ENCODE results near the gene COIL. TPM values are rescaled to one million over a fixed set of nuclear protein-coding genes. Genes with fewer than 3 reads are reported as not detected.
A peak's percentile ranks its signal among the peaks of the same experiment; 100 is the strongest.

Gene COIL
- total RNA-seq, 6 donors from 2014 or later: 6.1 to 16.6 (median 9.5) TPM

GRCh38 chr17:56913000-56913311, 47.9 kb downstream of the COIL start:
- no peak for TF ChIP-seq POLR2AphosphoS5 (IDR thresholded peaks at IDR 0.05)
- TF ChIP-seq EP300 (IDR thresholded peaks at IDR 0.05): no peak
- no peak for TF ChIP-seq POLR2A (IDR thresholded peaks at IDR 0.05)
- no peak for TF ChIP-seq CTCF (IDR thresholded peaks at IDR 0.05)
- H3K4me1 ChIP-seq: peaks cover 53 to 70% (median 56%) of the 10 kb centered on the region in 4 donors
- no peaks in the 10 kb centered on the region for H3K9me3 ChIP-seq
- WGBS, 2 donors: 14 to 25% methylated on average over 7 of the region's 7 CpGs
- DNase-seq (no peak), ATAC-seq (ENCODE audit: low FRiP score in 2 of 2) (no peak)
- H3K4me3 ChIP-seq: peak overlapping the region; percentile 72 to 90 (median 82)
- no peaks in the 10 kb centered on the region for H3K27me3 ChIP-seq
- peak overlapping the region; percentile 95 to 97 (median 96) for H3K27ac ChIP-seq
- H3K36me3 ChIP-seq: peaks cover under 1 to 11% (median 3%) of the 10 kb centered on the region in 4 donors

GRCh38 chr17:56912105-56912999, 48.5 kb downstream of the COIL start:
- Histone ChIP-seq H3K27ac (peak overlapping the region; percentile 95 to 97 (median 96)), H3K36me3 (peaks cover 6 to 17% (median 8%) of the 10 kb centered on the region in 4 donors), H3K4me3 (peak overlapping the region; percentile 72 to 90 (median 82)), H3K27me3 (no peaks in the 10 kb centered on the region), H3K9me3 (no peaks in the 10 kb centered on the region), H3K4me1 (peaks cover 53 to 73% (median 59%) of the 10 kb centered on the region in 4 donors)
- WGBS, 2 donors: 27 to 38% methylated on average over 15 to 21 of the region's 21 CpGs
- no peak for ATAC-seq (ENCODE audit: low FRiP score in 2 of 2)
- peak in 1 of 2 donors; percentile 62 for DNase-seq
- TF ChIP-seq POLR2A (IDR thresholded peaks at IDR 0.05) (peak in 1 of 4 donors; percentile 54), EP300 (IDR thresholded peaks at IDR 0.05) (no peak), CTCF (IDR thresholded peaks at IDR 0.05) (no peak), POLR2AphosphoS5 (IDR thresholded peaks at IDR 0.05) (peak; percentile 45 to 48)

DNA sequence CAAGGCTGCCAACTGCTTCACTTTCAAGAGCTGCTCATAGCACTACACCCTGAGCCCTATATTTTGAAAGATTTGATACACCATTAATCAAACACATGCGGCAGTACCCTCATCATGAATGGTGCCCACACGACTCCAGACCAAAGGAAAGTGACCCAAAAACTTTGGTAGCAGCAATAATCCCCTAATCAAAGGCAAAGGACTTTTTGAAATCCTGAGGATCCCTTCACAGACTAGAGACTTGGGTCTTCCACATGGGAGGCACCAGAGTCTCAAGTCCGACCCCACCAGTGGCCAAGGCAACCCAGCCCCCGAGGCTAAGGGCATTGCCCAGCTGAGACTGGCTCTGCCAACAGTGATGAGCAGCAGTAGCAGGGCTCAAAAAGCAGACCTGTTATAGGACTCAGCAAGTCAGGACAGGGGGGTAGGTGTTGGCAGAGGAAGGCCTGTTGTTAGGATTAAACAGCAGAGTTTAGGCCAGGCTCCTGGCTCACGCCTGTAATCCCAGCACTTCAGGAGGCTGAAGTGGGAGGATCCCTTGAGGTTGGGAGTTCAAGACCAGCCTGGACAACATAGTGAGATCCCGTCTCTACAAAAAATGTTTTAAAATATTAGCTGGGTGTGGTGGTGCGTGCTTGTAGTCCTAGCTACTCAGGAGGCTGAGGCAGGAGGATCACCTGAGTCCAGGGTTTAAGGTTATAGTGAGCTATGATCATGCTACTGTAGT, 50.2 kb downstream of the COIL start:
- Histone ChIP-seq H3K4me1 (peaks cover 44 to 64% (median 55%) of the 10 kb centered on the region in 4 donors), H3K36me3 (peaks cover 21 to 34% (median 25%) of the 10 kb centered on the region in 4 donors), H3K27me3 (no peaks in the 10 kb centered on the region), H3K4me3 (peak overlapping the region in 2 of 4 donors; percentile 72 to 78), H3K27ac (peak overlapping the region; percentile 67 to 97 (median 96)), H3K9me3 (no peaks in the 10 kb centered on the region)
- ATAC-seq (ENCODE audit: low FRiP score in 2 of 2) (no peak), DNase-seq (no peak)
- TF ChIP-seq EP300 (IDR thresholded peaks at IDR 0.05) (no peak), POLR2AphosphoS5 (IDR thresholded peaks at IDR 0.05) (no peak)
- WGBS, 2 donors: 80 to 82% methylated on average over 5 to 6 of the region's 7 CpGs

DNA sequence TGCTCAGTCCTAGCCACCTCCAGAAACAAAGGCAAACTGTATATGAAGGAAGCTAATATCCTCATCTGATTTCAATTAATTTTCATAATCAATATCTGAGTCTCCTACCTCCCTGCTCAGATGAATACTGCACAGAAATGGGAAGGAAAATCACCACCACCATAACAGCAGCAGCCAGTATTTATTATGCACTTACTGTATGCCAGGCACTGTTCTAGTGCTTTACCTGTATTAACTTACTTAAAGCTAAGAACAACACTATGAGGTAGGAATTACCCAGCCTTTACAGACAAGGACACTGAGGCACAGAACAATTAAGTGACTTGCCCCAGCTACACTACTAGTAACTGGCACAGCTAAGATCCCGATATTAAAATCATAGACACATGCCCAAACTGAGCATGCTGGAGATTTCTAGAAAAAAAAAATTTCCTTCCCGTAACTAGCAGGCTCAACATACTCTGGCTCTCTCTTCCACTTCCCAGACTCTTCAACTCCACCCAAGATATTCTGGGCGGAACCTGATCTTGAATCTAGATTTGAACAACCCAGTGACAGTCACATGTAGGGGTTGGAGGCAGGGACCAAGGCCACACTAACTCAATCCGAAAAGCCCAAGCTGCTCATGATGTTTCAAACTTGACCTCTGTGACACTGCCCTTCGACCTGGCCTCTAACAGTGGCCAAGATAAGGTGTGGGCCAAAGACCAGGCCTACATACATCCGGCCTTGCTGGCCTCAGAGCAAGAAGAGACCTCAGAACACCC, 50.9 kb downstream of the COIL start:
- peak in 1 of 2 donors; percentile 16 for ATAC-seq (ENCODE audit: low FRiP score in 2 of 2)
- peaks cover 36 to 57% (median 48%) of the 10 kb centered on the region in 4 donors for H3K4me1 ChIP-seq
- H3K4me3 ChIP-seq: peak overlapping the region in 2 of 4 donors; percentile 72 to 78

More for the DNA sequence above, 50.9 kb downstream of the COIL start:
- 35 to 40% methylated on average over 6 of the region's 6 CpGs for WGBS, 2 donors
- TF ChIP-seq EP300 (IDR thresholded peaks at IDR 0.05): peak in 2 of 4 donors; percentile 25 to 81
- peak in 2 of 4 donors; percentile 16 to 59 for TF ChIP-seq POLR2A (IDR thresholded peaks at IDR 0.05)
- no peak for TF ChIP-seq CTCF (IDR thresholded peaks at IDR 0.05)
- TF ChIP-seq POLR2AphosphoS5 (IDR thresholded peaks at IDR 0.05): peak; percentile 16 to 72
- no peaks in the 10 kb centered on the region for H3K9me3 ChIP-seq
- peak in 1 of 2 donors; percentile 73 for DNase-seq
- no peaks in the 10 kb centered on the region for H3K27me3 ChIP-seq
- H3K27ac ChIP-seq: peak overlapping the region; percentile 67 to 97 (median 96)
- peaks cover 24 to 41% (median 32%) of the 10 kb centered on the region in 4 donors for H3K36me3 ChIP-seq
